Fibroblast of pulmonary artery (primary cell): ENCODE results near the gene PKD1L1.

Experiments
- DNase-seq: peaks from one replicate; pipeline ENCODE4 v3.0.0-alpha.2; 2010; ENCODE audit warnings: low read depth
- H3K4me3 ChIP-seq: replicated peaks from 2 replicates; pipeline ENCODE4 v1.5.1; 2011; ENCODE audit warnings: low read depth, mild to moderate bottlenecking, control low read depth, low read length, moderate library complexity
- TF ChIP-seq, protein P1 (sequence below): IDR thresholded peaks from 2 replicates; pipeline ENCODE4 v1.5.1; 2011; ENCODE audit warnings: mild to moderate bottlenecking, control low read depth, low read length, inconsistent platforms; ENCODE audit errors: missing control alignments

Gene PKD1L1

DNA sequence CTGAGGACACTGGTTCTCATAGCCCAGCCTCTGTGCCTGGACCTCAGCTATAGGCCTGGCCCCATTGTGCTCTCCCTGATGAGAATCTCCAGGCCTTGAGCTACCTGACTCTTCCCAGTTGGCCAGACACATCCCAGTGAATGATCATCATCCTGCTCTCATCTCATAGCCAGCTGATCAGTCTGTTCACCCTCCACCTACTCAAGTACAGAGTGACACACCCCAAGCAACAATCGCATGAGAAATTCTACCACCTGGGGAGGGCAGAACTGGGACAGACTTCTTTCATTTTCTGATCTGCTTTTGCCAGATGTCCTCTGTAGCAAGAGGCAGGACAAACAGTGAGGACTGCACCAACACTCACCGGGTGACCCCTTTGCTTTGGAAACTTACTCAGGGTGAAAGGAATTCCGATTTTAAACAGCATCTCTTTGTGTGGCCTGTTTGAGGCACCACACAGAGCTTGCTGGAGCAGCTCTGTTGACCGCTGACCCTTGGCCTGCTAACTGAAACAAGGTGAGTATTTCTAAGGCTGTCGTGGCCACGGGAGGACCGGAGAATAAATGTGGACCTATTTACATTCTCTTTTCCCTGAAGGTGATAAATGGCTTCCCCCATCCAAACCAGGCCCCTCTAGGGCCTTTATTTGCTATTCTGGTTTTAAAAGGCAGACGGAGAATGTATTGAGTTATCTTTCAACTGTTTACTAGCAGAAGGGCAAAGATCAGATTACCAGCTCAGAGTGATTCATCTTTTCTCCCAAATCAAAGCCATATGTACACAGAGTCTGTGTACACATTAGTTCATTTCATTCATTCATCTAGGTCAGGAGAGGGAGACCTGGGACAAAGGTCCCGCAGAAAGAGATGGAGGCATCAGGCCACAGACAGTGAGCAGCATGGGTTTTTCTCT lies 184.9 kb downstream of the PKD1L1 start:
- H3K4me3 ChIP-seq, result no peak overlapping the region
- peak; percentile 53 for DNase-seq

DNA sequence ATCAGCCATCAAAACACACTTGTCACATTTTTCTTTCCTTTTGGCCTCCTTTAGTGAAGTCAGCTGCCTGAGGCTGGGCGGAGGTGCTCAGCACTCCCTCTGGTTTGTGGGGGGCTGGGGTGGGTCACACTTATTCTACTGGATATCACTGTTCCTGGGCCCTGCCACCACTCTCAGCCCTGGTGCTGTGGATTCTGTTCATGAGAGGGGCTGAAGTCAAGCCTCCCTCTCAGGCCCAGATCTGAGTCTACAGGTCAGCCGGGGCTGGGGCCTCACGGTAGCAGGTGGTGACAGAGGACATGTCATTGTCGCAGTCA lies 185.6 kb downstream of the PKD1L1 start:
- TF ChIP-seq, protein P1, sequence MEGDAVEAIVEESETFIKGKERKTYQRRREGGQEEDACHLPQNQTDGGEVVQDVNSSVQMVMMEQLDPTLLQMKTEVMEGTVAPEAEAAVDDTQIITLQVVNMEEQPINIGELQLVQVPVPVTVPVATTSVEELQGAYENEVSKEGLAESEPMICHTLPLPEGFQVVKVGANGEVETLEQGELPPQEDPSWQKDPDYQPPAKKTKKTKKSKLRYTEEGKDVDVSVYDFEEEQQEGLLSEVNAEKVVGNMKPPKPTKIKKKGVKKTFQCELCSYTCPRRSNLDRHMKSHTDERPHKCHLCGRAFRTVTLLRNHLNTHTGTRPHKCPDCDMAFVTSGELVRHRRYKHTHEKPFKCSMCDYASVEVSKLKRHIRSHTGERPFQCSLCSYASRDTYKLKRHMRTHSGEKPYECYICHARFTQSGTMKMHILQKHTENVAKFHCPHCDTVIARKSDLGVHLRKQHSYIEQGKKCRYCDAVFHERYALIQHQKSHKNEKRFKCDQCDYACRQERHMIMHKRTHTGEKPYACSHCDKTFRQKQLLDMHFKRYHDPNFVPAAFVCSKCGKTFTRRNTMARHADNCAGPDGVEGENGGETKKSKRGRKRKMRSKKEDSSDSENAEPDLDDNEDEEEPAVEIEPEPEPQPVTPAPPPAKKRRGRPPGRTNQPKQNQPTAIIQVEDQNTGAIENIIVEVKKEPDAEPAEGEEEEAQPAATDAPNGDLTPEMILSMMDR, result no peak
- no peak overlapping the region for H3K4me3 ChIP-seq
- no peak for DNase-seq

More for the DNA sequence above, 184.9 kb downstream of the PKD1L1 start:
- TF ChIP-seq, protein P1, result no peak

DNA sequence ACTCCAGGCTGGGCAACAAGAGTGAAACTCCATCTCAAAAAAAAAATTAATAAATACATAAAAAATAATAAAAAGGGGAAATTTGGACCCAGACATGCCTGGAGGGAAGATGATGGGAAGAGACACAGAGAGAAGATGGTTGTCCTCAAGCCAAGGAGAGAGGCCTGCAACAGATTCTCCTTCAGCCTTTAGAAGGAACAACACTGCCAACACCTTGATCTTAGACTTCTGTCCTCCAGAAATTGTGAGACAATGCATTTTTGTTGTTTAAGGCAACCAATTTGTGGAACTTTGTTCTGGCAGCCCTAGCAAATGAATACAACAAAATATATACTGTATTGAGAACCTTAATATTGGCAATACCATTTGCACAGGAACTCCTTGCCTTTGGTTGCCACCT lies 186.1 kb downstream of the PKD1L1 start:
- no peak for DNase-seq
- TF ChIP-seq, protein P1, result no peak
- H3K4me3 ChIP-seq, result no peak overlapping the region

DNA sequence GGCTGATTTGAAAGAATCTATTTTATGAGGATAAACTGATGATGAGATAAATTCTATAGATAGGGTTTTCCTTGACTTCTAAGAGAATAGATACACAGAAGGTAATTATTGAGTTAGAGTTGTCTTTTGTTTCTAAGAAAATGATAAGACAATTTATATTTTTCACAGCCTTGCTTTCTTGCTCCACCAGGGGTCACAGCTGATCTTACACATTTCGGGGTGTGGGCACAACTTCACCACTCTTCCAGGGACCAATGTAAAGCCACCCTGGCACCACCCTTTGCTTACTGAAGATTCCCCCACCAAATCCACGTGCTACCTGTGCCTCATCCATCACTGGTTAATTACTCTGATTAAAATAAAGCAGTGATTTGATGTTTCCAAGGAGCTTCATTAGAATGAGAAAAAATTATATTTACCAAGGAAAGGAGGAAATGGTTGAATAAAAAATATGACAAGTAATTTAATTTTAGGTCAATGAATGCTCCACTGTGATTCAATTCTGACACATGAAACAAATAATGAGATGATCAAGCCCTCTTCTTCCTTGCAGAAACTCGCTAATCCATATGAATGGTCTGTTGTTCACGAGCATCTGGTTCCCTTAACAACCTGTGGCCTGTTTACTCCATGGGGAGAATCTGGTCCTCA lies 189.1 kb downstream of the PKD1L1 start:
- DNase-seq, result peak; percentile 35

DNA sequence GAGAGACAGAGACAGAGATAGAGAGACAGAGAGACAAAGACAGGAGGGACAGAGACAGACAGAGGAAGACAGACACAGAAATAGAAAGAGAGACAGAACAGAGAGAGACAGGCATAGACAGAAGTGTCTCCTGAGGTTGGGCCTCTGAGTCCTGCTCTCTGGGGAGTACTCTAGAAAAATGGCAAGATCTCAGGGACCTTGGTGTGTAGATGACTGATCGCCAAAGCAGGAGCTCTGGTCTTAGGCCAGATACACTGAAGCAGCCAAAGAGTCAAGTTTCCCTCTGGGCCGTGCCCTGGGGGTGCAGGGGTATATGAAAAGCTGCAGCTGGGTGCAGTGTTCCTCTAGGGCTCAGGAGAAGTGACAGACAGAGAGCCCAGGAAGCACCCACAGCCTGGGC lies 189.7 kb downstream of the PKD1L1 start:
- TF ChIP-seq, protein P1, result no peak
- DNase-seq, result peak; percentile 26
- no peak overlapping the region for H3K4me3 ChIP-seq

More for the DNA sequence above, 189.1 kb downstream of the PKD1L1 start:
- TF ChIP-seq, protein P1, result peak; percentile 33
- H3K4me3 ChIP-seq, result no peak overlapping the region

DNA sequence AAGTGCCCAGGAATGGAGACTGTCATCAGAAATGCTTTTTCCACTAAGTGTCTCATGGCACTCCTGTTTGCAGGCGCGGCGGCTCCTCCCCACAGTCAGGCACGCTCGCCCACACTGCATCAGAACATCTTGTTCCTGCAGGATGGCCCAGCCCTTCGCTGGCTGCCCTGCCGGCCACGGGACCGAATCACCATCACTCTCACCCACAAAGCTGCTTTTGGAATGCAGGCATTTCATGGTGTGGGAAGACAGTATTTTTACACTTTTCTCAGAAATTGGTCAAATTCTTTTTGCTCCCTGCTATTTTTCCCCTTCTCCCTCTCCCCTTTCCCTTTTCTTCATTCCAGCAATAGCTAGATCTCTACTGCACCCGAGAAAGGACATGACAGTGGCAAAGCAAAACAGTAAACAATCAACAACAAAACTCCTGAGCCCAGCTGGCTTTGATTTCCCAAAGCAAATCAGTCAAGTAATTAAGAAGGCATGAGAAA lies 190.3 kb downstream of the PKD1L1 start:
- peak; percentile 89 for DNase-seq
- TF ChIP-seq, protein P1, result no peak

More for the DNA sequence above, 190.3 kb downstream of the PKD1L1 start:
- no peak overlapping the region for H3K4me3 ChIP-seq
